ENCODE measurements around the gene PTGFR.

PTGFR gene

DNA sequence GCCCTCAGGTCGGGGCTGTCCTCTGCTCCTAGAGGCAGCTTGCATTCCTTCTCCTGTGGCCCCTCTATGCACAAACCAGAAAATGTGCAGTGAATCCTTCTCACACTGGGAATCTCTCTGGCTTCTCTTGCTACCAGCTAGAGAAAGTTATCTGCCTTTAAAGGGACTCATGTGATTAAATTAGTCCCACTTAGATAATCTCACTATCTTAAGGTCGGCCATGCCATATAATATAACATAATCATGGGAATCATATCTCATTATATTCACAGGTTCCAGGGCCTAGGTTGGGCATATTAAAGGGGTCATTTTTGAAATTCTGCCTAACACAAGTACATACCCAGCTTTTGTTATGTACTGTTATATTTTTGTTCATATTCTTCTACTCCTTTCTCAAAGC is 31.4 kb downstream of the PTGFR start:
- DNase-seq: no peak

DNA sequence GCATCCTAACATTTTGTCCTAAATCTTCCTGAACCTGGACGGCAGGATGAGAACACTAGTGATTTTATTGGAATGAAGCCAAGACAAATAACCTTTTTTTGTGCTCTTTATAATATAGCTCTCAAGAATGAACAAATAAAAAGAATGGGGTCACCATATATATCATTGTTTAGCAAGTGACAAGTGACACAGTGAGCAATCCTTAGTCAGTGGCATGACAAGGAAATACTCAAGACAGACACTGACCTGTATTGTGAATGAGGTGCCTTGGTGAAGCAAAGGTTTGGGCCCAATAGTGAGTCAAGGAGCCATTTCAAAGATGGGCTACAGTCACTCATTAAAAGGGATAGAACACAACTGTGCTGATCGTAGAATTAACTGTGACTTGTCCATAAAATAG is 35.7 kb downstream of the PTGFR start:
- no peak for DNase-seq

DNA sequence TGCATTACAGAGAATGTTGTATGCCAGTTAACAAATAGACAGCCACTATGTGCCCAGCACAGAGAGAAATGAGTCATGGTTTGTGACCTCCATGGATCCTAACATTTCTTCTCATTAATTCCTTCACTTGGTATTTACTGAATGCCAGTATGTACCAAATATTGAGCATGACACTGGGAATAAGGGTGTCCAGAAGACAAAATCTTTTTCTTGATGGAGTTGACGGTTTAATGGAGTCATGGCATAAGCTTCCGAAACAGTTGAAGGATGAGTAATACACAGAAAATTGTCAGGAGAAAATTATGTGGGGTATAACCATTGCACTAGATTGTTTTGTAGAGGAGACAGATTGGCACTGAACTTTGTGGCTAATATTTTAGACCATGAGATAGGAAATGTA is 36.9 kb downstream of the PTGFR start:
- no peak for DNase-seq

DNA sequence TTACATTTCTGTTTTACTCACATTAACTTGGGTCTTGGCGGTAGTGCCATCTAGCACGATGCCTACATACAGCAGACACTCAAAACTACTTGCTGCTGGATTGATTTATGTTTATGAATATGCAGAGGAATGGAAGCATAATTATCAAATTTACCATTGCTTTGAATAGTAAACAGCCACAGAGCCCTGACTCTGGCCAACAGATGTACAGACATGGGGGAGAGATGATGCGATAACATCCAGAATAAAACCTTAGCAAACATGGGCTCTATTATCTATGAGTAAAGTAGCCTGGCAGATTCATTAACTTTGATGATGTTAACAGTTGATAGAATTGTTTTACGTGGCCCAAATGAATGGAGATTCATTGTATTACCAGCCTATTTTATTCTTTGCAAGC is 42.8 kb downstream of the PTGFR start:
- no peak for DNase-seq

DNA sequence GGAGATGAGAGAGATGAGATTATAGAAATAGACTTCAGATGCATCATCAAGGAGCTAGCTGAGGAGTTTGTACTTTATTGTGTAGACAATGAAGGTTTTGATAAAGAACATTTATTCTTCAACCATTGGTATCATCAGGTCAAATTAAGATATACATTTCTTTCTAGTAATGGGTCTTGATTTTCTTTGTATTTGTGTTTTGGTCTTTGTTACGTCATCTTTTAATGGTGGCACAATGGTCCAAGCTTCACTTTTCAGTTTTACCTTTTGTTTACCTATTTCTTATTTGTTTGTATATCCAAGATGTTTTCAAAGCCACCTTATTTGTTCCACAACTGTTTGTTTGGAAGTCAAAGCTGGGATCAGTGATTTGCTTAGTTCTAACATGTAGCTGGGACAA is 44.5 kb downstream of the PTGFR start:
- DNase-seq: no peak

DNA sequence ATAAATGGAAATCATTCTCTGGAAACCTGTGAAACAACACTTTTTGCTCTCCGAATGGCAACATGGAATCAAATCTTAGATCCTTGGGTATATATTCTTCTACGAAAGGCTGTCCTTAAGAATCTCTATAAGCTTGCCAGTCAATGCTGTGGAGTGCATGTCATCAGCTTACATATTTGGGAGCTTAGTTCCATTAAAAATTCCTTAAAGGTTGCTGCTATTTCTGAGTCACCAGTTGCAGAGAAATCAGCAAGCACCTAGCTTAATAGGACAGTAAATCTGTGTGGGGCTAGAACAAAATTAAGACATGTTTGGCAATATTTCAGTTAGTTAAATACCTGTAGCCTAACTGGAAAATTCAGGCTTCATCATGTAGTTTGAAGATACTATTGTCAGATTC is 45.7 kb downstream of the PTGFR start:
- DNase-seq: no peak

DNA sequence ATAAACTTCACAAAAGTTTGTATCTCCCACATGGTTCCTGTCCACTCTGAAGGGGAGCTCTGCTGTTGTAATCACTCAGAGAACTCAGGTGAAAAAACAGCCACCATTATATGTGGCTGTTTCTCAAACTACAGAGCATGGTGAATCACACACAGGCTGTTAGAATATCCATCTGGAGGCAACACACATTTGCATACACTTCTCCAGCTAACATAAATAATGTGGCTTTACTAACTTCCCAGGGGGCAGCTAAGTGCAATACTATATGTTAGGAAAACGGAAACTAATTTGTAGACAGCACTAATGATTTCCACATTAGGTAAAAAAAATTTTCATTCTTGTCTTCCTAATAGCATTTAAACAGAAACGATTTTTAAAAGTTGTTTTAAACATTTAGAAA is 49.3 kb downstream of the PTGFR start:
- DNase-seq: no peak

DNA sequence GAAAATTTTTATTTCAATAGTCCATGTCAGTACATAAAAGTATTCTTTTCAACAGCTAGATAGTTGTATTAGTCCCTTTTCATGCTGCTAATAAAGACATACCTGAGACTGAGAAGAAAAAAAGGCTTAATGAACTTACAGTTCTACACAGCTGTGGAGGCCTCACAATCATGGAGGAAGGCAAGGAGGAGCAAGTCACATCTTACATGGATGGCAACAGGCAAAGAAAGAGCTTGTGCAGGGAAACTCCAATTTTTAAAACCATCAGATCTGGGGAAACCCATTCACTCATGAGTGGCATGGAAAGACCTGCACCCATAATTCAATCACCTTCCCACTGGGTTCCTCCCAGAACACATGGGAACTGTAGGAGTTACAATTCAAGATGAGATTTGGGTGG is 50.7 kb downstream of the PTGFR start:
- no peak for DNase-seq

DNA sequence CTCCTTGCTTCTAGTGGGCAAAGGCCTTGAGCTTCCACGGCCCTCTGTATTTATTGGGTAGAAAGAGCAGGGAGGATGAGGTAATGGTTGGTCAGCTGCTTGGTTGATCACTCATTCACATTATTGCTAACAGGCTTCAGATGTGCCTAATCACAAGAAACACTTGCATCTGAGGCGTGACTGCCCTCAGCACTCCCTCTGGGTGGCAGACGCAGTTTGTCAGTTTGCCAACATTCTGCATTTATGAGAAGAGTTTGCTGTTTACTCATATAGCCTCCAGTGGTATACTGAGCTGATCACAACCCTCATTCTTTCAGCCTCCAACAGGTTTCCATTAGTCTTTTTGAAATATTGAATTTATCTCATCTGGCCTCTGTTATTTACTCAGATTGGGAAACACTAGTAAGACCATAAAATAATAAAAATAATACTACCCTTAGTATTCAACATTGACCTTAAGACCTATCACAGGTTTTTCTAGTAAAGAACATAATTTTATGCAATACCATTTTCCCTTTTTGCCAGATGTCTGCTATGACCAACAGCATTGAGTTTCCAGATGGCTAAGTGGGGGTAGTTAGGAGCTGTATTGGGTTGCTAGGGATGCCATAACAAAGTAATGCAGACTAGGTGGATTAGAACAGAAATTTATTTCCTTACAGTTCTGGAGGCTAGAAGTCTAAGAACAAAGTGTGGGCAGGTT is 53.3 kb downstream of the PTGFR start:
- no peak for DNase-seq

DNA sequence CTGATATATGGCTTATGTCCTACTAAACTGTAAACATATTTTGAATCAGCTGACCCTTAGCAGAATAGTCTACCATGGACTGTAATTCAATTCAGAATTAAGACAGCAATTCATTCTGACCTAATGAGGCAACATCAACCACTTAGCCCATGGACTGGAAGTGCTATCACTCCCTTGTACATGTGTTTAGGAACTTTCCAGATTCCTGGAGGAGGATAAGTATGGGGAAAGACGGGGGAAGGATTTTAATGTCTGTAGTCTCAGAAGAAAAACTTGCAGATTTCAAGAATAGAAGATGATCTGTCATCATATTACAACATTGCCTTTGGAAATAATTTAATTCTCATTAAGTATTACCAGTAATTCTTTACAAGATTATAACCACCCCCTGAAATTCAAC is 56.3 kb downstream of the PTGFR start:
- no peak for DNase-seq

DNA sequence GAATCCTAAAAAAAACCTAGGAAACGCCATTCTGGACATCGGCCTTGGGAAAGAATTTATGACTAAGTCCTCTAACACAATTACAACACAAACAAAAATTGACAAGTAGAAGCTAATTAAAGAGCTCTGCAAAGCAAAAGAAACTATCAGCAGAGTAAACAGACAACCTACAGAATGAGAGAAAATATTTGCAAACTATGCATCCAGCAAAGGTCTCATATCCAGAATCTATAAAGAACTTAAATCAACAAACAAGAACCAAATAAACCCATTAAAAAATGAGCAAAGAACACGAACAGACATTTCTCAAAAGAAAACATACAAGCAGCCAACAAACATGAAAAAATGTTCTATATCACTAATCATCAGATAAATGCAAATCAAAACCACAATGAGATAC is 58.6 kb downstream of the PTGFR start:
- no peak for DNase-seq

DNA sequence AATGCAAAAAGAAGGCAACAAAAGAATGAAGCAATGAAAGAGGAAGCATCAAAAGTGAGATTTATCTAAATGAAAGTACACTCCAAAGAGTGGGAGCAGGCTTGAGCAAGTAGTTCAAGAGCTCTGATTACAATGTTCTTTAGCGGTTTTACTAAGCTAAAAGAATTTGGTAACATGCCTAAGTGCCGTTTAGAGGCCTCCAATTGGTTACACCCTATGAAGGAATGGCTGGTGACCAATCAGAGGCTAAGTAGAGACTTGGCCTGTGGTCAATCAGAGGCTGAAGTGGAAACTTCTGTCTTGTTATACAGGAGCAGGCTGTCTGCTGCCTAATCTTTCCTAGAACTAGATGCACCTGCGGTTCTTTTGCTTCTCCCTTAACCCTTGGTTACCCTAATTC is 59.1 kb downstream of the PTGFR start:
- no peak for DNase-seq

DNA sequence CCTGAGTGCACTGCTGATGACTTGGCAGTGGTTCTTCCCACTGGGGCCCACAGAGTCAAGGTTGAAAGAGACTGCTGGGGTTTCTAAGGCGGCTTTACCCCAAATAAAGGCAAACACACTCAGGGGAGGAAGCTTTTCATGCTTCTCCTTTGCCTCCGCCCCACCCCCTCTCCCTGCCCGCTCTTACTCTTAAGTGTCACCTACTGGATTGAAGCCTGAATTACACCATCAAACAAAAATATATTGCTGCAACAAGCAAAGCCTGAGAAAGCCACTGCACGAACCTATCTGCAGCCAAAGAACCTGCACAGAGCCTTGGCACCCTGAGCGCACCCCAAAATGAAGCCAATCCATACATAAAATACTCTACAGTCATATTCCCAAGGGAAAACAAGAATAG is 63.1 kb downstream of the PTGFR start:
- no peak for DNase-seq

DNA sequence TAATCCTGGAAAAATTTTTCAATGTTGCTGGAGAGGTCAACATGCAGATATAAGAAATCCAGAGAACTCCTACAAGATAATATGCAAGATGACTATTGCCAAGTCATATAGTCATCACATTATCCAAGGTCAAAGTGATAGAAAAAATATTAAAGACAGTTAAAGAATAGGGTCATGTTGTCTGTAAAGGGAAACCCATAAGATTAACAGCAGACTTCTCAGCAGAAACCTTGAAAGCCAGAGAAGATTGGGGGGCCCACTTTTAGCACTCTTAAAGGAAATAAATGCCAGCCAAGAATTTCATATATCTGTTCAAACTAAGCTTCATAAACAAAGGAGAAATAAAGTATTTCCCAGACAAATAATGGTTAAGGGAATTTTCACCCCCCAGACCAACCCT is 64.1 kb downstream of the PTGFR start:
- DNase-seq: no peak

DNA sequence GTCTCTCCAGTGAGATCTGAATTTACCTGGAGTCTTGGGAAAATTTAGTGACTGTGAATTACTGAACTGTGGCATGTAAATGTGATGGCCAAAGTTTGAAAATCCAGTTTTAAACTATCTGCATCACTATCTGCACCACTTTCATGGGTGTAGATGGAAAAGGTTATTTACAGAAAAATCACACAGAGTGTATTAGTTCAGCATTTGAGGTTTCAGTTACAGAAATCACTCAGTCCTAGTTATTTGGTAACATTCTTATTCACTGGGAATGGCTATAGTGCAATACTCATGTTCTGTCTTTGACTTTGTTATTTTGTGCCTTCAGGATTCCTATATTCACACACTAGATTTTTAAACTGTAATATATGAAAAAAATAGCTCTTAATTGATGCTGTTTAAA is 68.9 kb downstream of the PTGFR start:
- DNase-seq: no peak

DNA sequence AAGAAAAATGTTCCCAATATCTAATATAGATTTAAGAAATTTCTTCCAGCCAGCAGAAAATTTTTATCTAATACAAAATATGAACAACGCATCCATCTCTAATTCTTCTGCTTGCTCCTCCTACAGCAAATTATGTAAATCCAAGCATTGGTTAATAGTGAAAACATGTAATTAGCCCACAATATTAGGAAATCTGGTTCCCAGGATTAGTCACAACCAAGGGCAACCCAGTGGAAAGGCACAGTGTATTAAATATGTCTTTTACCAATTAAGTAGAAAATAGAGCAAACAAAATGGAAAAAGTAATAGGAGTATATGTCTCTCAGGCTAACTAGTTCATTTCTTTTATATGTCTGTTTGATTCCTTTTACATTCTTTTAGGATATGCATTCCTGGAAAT is 70.0 kb downstream of the PTGFR start:
- no peak for DNase-seq

DNA sequence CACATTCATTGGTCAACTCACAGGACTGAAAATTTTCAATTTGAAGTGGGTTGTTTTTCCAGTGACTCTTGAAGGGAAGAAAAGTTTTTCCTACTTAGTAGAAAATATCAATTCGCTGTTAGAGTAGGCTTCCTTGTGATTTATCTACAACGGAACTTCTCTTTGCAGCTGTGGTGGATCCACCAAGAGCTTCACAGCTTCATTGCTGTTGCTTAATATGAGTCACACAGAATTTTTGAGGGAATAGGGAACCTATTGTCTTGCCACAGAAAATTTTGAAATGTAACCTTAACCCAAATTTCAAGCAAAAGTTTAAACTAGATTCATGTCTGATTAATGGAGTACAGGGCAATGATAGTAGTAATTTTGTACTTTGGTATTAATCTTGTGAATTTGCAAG is 71.1 kb downstream of the PTGFR start:
- DNase-seq: no peak

DNA sequence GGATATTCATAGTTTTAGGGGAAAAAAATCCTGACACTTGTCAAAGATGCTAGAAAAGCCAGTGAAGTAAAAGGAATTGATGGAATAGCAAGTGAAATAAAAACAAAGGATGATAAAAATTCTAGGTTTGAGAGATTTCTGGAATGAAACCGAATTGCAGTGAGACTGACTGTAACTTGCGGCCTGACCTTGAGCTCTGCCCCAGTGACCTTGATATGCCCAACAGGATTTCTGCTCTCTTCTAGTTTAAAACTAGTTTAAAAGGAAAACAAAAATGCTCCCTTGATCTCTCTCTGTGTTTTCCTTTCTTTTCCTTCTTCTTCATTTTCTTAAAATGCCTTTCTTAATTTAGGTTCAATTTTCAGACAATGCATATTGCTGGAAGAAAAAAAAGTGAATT is 74.6 kb downstream of the PTGFR start:
- no peak for DNase-seq

DNA sequence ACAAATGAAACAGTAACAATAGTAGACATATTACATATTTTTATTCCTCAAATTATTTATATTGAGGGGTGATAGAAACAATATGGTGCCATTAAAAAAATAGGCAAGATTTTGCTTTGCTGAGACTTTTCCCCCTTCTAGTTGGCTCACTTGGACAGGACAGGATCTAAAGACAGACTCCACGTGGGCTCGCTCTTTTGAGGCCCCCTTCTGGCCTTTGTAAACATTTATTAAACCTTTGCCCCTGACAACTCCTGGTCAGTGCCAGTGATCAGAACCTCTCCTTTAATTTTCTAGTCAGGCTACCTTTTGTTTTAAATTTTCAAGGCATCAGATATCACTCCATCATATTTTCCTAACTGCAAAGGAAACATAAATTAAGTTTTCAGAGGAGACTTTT is 79.8 kb downstream of the PTGFR start:
- DNase-seq: no peak

DNA sequence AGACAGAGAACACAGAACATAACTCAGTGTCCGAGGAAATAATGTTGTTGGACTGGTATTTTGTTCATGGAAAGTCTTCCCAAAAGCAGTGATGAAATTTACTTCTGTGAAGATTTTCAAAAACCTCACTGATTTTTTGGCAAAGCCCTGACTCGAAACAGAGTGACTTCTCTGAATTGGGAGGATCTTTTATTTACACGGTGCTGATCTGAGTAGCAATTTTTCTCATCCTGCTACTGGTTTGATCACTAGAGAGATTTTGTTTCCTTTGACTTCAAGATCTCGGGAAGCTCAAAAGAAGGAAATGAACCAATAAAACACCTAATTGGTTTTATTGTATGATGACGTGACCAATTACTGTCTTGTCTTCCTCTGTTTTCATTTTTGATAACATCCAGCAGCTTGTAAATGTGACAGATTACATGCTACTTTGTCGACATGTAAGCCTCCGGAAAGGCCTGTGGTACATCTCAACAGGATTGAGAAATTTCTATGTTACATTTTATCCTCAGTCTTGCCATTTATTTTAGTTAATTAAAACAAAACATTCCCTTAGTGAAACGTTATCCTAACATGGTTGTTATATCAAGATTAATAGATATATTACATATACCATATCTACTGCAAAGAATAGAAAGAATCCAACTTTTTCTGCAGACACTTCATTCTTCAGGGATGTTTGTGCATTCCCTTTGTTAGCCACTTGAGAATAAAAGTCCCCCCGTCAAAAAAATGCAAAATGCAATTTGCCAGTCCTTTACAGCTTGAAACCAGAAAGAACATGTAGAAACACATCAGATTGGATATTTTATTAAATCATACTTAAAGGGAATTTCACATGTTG is 86.7 kb downstream of the PTGFR start:
- DNase-seq: no peak

DNA sequence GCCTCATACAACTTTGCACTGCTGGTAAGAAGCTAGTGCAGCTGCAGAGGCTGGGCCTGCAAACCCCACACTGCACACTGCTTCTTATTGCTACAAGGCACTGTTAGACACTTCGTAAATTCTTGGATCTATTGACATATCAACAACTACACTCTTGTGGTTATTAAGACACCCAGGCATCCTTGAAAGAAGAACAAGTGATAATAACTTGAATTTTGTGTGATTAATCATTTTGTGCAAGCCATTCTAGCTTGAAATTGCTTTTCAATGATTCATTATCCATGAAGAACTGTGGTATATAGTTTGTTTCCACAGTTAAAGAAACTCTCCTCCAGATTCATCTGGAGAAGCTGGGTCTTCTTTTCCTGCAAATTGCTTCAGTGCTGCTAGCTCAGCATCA is 95.8 kb downstream of the PTGFR start:
- DNase-seq: no peak

DNA sequence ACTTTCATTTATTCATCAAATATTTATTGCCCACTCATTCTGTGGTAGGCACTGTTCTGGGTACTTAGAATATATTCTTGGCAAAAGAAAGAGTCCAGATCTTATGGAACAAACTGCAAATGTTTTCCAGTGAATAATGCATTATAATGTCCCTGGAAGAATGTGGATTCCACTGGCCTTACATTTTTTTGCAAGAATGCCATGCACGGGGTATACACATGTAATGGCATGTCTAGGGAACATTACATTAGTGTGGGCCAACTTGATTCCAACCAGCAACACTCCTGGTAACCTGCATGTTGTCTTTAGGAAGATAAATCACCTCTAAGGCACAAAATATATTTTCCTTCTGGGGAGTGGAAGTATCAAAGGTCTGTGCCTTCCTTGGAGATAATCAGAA is 96.4 kb downstream of the PTGFR start:
- no peak for DNase-seq
